IPS-20b (cell line): ENCODE data around the gene SLC9A3.

Experiments used
- H3K27ac ChIP-seq: one replicate; pipeline ENCODE4 v1.5.1; 2013; ENCODE audit warnings: low read length
- H3K27me3 ChIP-seq: 2 replicates; pipeline ENCODE4 v1.6.1; 2013; ENCODE audit warnings: mild to moderate bottlenecking, low read length, inconsistent platforms; ENCODE audit not compliant: insufficient read depth
- H3K36me3 ChIP-seq: 2 replicates; pipeline ENCODE4 v1.6.1; 2013; ENCODE audit warnings: low read depth, mild to moderate bottlenecking, inconsistent platforms, low read length, moderate library complexity; ENCODE audit not compliant: insufficient read depth
- H3K4me1 ChIP-seq: 2 replicates; pipeline ENCODE4 v1.6.1; 2013; ENCODE audit warnings: mild to moderate bottlenecking, control low read depth, inconsistent platforms, low read length, moderate library complexity; ENCODE audit not compliant: insufficient read depth
- H3K4me3 ChIP-seq: 2 replicates; pipeline ENCODE4 v1.5.1; 2013; ENCODE audit warnings: mild to moderate bottlenecking, low read length, inconsistent platforms
- H3K9ac ChIP-seq: 2 replicates; pipeline ENCODE4 v1.6.1; 2013; ENCODE audit warnings: low read depth, mild to moderate bottlenecking, inconsistent platforms, low read length, moderate library complexity
- H3K9me3 ChIP-seq: 2 replicates; pipeline ENCODE4 v1.6.1; 2013; ENCODE audit warnings: mild to moderate bottlenecking, low read depth, low read length, inconsistent platforms; ENCODE audit not compliant: insufficient read depth

The SLC9A3 gene

DNA sequence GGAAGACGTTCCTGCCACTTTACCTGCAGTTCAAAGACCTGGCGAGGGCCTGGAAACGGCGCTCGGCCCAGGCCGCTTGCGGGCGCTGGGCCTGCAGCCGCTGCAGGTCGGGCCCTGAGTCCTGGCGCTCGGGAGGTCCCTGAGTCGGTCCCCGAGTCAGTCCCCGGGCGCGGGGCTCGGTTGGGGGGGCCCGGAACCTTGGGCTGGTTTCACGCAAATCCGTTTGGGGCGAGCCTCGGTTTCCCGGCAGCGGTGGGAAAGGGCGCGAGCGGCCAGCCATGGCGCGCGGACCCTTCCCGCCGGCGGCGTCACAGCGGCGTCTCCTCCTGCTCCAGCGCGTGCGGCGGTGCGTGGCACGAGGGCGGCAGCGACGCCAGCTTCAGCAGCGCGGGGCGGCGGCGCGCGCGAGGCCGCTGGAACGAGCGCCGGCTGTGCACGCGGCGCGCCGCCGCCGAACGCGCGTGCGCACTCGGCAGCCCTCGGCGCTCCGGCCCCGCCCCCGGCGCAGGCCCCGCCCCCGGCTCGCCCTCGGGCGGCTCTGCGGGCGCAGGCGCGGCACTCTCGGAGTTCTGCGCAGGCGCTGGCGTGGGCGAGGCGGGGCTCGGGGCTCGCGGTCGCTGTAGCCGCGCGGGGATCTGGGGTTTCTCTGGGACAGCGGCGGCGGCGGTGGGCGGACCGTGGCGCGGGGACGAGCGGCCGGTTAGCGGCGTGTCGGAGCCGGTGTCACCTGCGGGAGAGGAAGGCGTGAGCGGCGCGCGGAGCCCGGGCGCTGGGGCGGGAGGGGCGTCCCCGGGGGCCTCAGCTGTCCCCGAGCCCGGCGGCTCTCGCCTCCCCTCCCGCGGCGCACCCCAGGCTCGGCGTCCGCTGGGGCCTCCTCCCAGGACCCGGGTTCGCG, 51.3 kb downstream of the SLC9A3 start:
- H3K27me3 ChIP-seq, result peaks cover 46% of the 10 kb centered on the region
- no peaks in the 10 kb centered on the region for H3K4me1 ChIP-seq
- no peaks in the 10 kb centered on the region for H3K9me3 ChIP-seq
- H3K9ac ChIP-seq, result peak overlapping the region; percentile 76
- H3K4me3 ChIP-seq, result peak overlapping the region; percentile 70
- H3K36me3 ChIP-seq, result no peaks in the 10 kb centered on the region
- H3K27ac ChIP-seq, result no peak overlapping the region

DNA sequence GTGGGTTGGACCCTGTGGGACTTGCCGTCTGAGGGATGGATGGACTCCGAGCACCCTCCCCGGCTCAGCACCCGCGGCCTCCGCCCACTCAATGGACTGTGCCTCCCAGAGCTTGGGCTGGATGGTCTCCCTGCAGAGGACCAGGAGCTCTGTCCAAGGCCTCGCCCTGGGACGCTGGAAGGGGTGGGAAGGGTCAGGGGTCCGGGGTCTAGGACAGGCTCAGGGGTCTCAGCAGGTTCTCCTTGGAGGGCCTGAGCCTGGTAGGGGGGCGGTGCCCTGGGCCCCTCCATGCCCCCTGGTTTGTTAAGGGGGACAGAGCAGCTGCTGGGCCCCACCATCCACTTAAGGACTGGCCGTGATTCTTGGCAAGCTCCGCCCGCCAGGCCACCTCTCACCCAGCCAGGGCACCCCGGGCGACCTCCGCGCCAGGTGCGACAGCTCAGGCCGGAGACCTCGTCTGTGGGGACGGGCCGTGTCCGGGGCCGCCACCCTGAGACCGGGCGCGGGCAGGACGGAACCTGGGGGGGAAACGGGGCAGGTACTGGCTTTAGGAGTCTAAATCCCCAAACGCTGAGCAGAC, 52.1 kb downstream of the SLC9A3 start:
- peak overlapping the region; percentile 76 for H3K9ac ChIP-seq
- H3K27me3 ChIP-seq, result peaks cover 39% of the 10 kb centered on the region
- no peak overlapping the region for H3K27ac ChIP-seq
- no peaks in the 10 kb centered on the region for H3K4me1 ChIP-seq
- peak overlapping the region; percentile 66 for H3K4me3 ChIP-seq
- H3K9me3 ChIP-seq, result no peaks in the 10 kb centered on the region
- no peaks in the 10 kb centered on the region for H3K36me3 ChIP-seq

DNA sequence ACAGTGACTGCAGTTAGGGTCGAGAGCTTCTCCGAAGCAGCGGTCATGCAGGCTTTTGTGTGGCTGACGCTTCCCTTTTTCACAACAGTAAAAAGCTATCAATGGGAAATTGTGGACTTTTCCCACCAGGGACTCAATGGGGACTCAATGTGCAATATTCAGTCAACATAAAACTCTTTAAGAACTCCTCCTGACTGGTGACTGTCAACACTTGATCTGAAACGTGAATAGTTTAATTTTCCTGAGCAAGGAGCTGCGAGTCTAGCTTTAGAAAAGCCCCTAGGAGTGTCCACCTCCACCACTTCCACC, 52.5 kb downstream of the SLC9A3 start:
- Histone ChIP-seq H3K4me1 (no peaks in the 10 kb centered on the region), H3K27me3 (peaks cover 34% of the 10 kb centered on the region), H3K9me3 (no peaks in the 10 kb centered on the region), H3K9ac (no peak overlapping the region), H3K27ac (no peak overlapping the region), H3K4me3 (peak overlapping the region; percentile 66; the same call in 1 of the 2 replicates), H3K36me3 (no peaks in the 10 kb centered on the region)

DNA sequence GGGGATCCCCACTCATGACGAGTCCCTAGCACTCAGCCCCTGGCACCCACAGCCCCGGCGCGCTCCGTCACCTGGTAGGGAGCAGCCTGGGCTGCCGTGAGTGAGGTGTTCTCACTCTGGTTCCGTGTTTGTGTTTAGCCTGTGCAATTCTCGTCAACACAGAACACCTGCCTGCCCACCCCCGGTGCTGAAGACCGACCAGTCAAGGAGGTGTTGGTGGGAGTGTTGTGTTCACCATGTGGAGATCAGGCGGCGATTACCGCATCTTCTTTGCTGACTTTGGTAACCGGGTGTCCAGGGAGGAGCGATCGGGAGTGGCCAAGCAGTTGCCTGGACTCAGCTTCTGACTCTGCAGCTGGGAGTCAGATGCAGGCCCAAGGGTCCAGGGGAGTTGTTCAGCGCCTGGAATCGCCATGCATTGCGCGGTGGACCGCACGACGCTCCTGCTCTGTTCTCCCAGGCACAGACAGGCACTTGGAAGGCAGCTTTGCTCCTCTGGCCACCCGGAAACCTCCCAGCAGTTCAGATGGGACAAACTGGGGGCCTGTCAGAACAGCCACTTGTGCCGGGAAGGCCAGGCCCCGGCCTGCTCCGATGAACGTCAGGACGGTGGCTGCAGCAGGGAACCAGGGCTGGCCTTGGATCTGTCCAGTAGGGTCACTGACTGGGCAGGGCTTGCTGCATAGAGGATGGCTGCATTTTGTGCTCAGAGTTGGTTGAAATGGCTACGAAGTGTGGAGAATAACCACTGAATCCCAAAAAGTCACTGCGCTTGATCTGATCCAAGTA, 53.1 kb downstream of the SLC9A3 start:
- H3K4me1 ChIP-seq, result no peaks in the 10 kb centered on the region
- H3K4me3 ChIP-seq, result no peak overlapping the region
- no peak overlapping the region for H3K27ac ChIP-seq
- H3K27me3 ChIP-seq, result peaks cover 29% of the 10 kb centered on the region
- no peak overlapping the region for H3K9ac ChIP-seq
- H3K9me3 ChIP-seq, result no peaks in the 10 kb centered on the region
- H3K36me3 ChIP-seq, result no peaks in the 10 kb centered on the region; the same call in 1 of the 2 replicates

DNA sequence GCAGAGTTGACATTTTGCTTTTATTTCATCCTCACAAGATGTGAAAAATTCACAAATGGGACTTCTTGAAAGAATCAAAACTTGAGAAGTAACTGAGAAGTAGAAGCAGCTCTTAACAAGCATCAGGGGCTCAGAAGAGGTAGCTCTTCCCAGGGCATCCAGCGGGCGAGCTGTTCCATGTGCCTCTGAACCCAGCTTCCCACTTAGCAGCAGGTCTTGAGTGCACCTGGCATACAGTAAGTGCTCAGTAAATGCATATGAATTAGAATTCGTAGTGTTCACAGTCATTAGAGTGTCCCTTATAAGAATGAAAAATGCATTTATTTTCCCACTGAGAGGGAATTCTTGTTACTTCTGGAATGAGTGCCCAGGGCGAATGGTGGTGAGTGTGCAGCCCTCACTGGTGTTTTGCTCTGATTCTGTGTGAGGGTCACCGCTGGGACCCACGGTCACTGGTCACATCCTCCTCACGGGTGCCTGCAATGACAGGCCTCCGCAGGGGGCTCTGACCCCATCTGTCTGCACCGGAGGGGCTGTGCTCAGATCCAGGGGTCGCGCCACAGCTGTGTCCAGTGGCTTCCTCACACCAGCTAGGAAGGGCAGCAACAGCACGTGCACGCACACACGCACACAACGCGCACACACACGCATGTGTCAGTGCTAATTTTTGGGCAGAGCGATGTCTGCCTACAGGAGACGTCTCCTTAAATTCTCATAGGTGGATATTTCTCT, 54.3 kb downstream of the SLC9A3 start:
- Histone ChIP-seq H3K4me3 (no peak overlapping the region), H3K36me3 (no peaks in the 10 kb centered on the region; the same call in 1 of the 2 replicates), H3K4me1 (no peaks in the 10 kb centered on the region), H3K27ac (no peak overlapping the region), H3K9me3 (no peaks in the 10 kb centered on the region), H3K9ac (no peak overlapping the region), H3K27me3 (peaks cover 16% of the 10 kb centered on the region)

DNA sequence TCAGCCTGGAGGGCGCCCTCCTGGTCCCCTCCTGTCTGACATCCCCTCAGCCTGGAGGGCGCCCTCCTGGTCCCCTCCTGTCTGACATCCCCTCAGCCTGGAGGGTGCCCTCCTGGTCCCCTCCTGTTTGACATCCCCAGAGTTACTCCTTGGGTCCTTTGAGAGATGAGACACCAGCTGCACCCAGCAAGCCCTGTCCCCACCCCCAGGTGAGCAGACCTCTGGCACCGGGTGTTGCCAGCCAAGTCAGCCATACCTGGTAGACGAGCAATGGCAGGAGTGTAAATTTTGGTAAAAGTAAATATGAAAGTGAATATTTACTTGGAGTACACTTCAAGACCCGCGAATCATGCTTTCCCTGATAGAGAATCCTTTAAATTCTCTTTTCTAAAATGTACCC, 55.8 kb downstream of the SLC9A3 start:
- no peak overlapping the region for H3K9ac ChIP-seq
- no peak overlapping the region for H3K27ac ChIP-seq
- no peaks in the 10 kb centered on the region for H3K9me3 ChIP-seq
- H3K4me1 ChIP-seq, result no peaks in the 10 kb centered on the region
- H3K4me3 ChIP-seq, result no peak overlapping the region
- peaks cover 1% of the 10 kb centered on the region; the same call in 1 of the 2 replicates for H3K27me3 ChIP-seq
- H3K36me3 ChIP-seq, result peaks cover 12% of the 10 kb centered on the region; the same call in 1 of the 2 replicates

DNA sequence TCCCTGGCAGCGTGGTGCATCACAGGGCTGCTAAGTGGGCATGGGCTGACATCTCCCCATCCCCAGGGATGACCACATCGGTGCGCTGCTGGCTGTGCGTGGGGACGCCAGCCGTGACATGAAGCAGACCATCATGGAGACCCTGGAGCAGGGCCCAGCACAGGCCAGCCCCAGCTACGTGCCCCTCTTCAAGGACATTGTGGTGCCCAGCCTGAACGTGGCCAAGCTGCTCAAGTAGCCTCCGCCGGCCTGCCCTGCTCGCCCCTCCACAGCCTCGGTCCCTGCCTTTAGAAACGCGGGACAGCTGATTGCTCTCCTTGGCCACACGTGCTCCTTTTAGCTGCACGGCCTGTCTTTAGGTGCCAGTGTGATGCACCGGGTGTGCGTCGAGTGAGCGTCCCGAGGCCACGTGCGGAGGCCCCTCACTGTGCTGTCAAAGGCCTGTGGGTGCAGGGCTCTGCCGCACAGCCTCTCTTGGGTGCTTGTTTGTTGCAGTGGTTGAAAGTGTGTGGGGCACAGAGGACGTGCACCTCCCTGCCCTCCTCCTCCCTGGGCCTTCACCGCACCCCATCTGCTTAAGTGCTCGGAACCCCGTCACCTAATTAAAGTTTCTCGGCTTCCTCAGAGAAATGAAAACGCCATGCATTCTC, 57.5 kb downstream of the SLC9A3 start:
- no peaks in the 10 kb centered on the region for H3K27me3 ChIP-seq
- no peak overlapping the region for H3K4me3 ChIP-seq
- H3K9me3 ChIP-seq, result no peaks in the 10 kb centered on the region
- peaks cover 28% of the 10 kb centered on the region for H3K36me3 ChIP-seq
- no peak overlapping the region for H3K9ac ChIP-seq
- no peak overlapping the region for H3K27ac ChIP-seq
- H3K4me1 ChIP-seq, result no peaks in the 10 kb centered on the region

DNA sequence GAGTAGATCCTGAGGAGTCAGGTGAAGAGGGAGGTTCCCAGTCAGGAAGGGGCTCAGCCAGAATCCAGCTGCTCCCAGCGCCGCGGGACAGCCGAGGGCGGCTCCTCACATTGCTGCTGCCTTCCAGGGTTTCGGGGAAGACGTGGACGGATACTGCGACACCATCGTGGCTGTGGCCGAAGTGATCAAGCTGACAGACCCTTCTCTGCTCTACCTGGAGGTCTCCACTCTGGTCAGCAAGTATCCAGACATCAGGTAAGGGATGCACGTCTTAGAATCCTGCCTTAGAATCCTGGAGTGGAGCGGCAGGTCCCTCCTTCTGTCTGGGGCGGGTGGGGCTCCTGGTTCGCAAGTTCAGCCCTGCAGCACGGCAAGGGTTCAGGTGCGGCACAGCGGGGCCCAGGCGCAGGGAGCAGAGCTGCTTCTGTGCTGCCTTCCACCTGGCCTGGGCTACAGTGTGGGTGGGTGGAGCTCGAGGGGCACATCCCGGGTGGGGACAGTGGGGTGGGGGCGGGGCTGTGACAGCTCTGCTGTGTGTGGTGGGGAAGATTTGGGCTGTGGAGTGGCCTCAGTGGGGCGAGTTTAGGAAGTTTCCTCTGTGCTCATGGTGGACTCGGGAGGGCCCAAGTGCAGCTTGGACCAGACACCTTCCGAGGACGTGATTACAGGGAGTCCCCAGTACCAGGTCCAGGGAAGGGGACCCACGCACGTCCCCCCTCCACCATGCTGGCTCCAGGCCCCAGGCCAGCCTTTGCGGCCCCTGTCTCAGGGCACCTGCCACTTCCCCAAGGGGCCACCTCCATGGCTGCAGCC, 58.5 kb downstream of the SLC9A3 start:
- Histone ChIP-seq H3K36me3 (peaks cover 30% of the 10 kb centered on the region), H3K9me3 (no peaks in the 10 kb centered on the region), H3K4me1 (no peaks in the 10 kb centered on the region), H3K4me3 (no peak overlapping the region), H3K27me3 (no peaks in the 10 kb centered on the region), H3K27ac (no peak overlapping the region), H3K9ac (no peak overlapping the region)

DNA sequence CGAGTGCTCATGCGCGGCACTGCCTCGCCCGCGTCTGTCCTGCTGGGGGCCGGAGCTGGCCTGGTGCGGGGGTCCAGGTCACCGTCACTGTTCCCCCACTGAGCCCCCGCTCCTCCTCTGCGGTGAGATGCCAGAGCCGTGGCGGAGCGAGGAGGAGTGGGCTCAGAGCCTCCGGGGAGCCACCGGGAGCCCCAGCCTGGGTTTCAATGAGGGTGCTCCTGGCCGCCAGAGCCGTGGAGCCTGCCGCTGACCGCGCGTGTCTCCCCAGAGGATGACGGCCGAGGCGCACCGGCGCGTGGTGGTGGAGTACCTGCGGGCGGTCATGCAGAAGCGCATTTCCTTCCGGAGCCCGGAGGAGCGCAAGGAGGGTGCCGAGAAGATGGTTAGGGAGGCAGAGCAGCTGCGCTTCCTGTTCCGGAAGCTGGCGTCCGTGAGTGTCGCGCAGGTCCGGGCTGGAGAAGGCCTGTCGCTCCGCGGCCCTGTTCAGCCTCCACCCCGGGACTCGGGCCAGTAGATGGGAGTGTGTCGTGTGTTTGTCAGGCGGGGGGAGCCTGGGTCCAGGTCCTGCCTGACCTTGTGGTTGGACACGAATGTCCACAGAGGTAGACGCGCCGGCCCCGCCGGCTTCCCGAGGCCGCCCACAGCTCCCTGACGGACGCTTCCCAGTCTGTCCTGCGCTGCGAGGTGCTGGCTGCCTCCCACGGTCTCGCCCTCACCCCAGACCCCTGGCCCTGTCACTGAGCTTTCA, 59.2 kb downstream of the SLC9A3 start:
- H3K9me3 ChIP-seq, result no peaks in the 10 kb centered on the region
- no peaks in the 10 kb centered on the region for H3K27me3 ChIP-seq
- H3K9ac ChIP-seq, result no peak overlapping the region
- H3K4me3 ChIP-seq, result no peak overlapping the region
- H3K4me1 ChIP-seq, result no peaks in the 10 kb centered on the region
- H3K36me3 ChIP-seq, result peaks cover 33% of the 10 kb centered on the region
- no peak overlapping the region for H3K27ac ChIP-seq

DNA sequence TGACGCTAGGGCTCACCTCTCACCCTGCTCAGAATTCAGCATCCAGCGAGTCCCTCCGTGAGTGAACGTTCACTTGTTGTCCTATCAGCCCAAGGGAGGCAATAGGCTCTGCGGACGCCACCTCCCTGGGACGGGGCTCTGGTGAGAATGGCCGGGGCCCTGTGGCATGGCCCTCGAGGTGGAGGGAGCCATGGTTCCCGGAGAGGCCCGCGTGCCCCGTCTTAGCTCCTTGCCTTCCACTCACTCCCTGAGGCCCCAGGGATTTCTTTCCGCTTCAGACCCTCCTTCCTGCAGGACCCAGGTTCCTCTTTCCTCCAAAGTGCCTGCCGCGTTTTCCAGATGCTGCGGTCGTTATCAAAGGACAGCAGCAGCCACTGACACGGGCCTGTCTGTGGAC, 59.8 kb downstream of the SLC9A3 start:
- Histone ChIP-seq H3K36me3 (peaks cover 37% of the 10 kb centered on the region), H3K27ac (no peak overlapping the region), H3K4me3 (no peak overlapping the region), H3K9ac (no peak overlapping the region), H3K27me3 (no peaks in the 10 kb centered on the region), H3K4me1 (no peaks in the 10 kb centered on the region), H3K9me3 (no peaks in the 10 kb centered on the region)
